Pulmonary artery endothelial cell (primary cell): ENCODE measurements around the gene SNX33. TPM values are rescaled to one million over a fixed set of nuclear protein-coding genes. Genes with fewer than 3 reads are reported as not detected.

Experiments
- DNase-seq: peaks from one replicate; pipeline ENCODE4 v3.0.0-alpha.2; 2011; ENCODE audit warnings: low read depth, low spot score
- total RNA-seq: library from RNA; depleted of rRNA; stranded (reverse); fragments of >200 nt; gene quantifications from 2 replicates; pipeline ENCODE4 v1.2.3, GENCODE V29; 2014

The SNX33 gene
- total RNA-seq, 1 donor from 2014 or later = 7.8 TPM

DNA sequence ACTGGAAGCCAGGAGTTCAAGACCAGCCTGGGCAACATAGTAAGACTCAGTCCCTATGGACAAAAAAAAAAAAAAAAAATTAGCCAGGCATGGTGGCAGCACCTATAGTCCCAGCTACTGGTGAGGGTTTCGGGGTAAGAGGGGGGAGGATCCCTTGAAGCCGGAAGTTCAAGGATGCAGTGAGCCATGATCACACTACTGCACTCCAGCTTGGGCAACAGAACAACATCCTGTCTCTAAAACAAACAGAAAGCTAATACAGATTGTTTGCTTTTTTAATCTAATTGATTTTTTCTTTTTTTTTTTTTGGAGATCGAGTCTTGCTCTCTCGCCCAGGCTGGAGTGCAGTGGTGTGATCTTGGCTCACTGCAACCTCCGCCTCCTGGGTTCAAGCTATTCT lies 6.1 kb upstream of the SNX33 start:
- DNase-seq = no peak

DNA sequence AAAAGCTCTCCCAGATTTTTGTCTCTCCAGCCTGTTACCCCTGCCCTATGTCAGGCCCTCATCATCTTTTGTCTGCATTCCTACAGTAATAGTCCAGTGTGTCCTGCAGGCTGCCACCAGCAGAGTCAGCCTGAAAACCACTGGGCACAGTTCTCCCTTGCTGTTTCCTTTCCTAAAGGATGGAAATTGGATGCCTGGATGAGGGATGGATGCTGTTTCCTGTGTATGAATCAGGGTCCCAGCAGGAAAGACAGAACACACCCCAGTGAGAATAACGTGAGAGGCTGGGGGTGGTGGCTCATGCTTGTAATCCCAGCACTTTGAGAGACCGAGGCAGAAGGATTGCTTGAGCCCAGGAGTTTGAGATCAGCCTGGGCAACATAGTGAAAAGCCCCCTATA lies 3.3 kb upstream of the SNX33 start:
- DNase-seq = no peak

DNA sequence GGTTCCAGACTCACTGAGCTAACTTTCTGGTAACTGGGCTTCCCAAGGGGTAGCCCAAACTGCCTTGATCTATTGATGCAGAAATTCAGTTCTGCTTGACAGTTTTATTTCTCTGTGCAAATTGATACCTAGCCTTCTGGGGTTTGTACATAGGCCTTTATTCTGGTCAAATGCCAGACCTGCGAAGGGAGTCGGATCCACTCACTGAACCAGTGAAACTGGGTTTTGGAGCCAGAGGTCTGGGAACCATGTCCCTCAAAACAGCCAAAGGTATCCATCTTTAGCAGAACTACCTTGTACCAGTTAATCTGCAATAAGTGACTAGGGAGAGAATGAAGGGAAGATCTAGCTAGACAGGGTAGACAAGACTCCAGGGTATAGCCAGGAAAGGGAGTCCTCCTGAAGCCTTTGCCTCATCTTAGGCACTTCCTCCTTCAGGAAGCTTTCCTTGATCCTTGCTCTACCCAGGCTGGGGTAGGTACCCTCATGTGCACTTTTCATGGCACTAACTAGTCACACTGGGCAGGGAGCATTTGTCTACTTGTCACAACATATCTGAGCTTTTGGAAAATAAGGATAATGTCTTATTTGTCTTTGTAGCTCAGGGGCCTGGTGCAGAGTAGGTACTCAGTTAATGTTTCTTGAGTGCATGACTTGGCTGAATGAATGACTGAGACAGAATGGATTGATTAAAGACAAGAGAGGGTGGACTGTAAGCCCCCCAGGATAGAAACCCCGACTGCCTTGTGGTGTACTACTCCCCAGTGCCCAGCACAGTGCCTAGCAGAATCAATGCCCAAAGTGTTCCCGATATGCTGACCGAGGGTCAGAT lies 1.4 kb upstream of the SNX33 start:
- no peak for DNase-seq

DNA sequence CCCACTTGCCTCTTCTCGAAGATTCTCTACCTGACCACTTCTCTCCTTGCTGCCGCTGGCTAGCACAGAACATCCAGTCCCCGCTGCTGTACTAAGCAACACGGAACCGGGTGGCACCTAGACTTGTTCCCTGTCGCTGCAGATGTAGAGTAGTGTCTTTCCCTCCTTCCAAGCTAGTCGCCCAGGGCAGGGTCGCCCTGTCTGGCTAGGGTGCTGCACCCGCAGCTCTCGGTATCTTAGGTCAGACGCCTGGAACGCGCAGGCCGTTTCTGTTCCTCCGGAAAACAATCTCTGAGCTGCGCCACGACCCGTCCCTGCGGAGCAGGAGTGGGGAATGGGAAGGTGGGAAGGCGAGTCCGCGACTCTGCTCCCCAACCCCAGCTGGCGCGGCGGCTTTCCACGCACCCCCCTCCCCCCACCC lies 758 bp upstream of the SNX33 start:
- no peak for DNase-seq

DNA sequence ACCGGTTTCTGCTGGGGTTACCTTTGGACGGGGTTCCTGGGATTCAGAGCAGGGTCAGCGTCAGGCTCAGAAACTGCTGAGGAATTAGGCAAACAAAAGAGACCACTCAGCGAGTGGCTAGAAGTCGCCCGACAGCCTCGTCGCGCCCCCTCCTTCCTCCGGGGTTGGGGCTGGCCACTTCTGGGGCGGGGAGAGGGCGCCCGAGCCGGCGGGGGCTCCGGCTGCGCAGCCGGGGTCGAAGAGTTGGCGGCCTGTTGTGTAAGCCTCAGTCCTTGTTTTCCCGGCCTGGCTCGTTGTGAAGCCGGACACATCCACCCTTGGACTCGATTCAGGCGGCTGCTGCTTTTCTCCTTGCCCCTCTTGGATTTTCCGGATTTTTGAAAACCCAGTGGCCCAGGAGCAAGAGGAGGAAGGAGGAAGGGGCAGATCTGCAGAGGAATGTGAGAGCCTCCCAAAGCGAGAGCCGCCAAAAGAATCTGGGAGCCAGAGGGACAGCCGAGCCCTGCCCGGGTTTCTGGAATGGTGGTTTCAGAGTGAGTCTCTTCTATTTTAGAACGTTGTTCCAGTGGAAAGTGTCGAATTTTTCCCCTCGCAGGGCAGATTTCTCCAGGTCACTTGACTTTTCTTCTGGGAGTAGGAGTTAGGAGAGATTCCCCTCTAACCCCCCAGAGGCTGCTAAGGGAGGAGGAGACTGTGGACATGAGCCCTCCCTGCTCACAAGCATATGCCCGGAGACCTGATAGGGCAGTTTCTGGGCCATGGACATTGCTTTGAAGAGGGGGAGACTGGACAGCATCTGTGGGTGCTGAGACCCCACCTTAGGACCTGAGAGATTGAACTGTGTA lies 666 bp downstream of the SNX33 start:
- DNase-seq = no peak

DNA sequence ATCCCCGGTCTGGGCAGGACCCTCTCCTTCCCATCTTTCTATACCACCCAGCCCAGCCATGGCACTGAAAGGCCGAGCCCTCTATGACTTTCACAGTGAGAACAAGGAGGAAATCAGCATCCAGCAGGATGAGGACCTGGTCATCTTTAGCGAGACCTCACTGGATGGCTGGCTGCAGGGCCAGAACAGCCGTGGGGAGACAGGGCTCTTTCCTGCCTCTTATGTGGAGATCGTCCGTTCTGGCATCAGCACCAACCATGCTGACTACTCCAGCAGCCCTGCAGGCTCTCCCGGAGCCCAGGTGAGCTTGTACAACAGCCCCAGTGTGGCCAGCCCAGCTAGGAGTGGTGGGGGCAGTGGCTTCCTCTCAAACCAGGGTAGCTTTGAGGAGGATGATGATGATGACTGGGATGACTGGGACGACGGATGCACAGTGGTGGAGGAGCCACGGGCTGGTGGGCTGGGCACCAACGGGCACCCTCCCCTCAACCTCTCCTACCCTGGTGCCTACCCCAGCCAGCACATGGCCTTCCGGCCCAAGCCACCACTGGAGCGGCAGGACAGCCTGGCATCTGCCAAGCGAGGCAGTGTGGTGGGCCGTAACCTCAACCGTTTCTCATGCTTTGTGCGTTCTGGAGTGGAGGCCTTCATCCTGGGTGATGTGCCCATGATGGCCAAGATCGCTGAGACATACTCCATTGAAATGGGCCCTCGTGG lies 1.5 kb downstream of the SNX33 start:
- no peak for DNase-seq

DNA sequence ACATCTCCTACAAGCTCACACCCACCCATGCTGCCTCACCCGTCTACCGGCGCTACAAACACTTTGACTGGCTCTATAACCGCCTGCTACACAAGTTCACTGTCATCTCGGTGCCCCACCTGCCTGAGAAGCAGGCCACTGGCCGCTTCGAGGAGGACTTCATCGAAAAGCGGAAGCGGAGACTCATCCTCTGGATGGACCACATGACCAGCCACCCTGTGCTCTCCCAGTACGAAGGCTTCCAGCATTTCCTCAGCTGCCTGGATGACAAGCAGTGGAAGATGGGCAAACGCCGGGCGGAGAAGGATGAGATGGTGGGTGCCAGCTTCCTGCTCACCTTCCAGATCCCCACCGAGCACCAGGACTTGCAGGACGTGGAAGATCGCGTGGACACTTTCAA lies 2.1 kb downstream of the SNX33 start:
- DNase-seq = no peak

DNA sequence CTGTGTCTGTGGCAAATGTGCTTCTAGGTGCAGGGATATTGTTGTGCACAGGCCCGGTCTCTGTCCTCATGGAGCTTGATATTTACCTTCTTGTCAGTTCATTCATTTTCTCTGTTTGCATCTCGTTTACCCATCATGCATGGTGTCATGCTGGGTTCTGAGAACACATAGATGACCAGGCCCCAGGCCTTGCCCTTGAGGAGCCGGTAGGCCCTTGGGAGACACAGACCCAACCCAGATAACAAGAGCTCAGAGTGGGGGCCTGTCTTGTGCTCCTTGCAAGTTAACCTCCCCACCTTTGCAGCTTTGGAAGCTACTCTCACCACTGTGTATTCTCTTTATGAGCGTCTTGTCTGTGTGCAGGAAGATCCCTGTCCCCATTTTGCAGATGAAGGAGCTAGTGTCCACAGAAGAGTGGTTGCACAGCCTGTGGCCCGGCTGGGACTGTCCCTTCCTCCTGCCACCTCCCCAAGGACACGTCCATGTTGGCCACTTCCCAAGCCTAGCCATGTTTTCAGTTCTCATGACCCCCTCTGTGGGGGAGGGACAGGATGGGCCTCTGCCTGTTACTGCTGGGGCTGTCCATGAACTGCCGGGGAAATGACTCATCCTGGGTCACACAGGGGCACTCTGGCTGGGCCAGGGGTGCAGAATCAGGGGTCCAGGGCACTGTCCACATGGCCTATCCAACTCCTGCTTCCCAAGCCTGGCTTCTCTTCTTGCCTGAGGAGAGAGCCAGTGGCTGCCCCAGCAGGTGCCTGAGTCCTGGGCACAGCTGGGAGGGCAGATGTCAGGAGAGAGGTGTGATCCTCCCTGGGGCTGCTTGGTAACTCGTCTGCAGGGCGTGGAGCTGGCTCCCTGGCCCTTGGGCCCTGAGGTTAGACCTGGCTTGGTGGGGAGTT lies 3.4 kb downstream of the SNX33 start:
- DNase-seq = no peak

DNA sequence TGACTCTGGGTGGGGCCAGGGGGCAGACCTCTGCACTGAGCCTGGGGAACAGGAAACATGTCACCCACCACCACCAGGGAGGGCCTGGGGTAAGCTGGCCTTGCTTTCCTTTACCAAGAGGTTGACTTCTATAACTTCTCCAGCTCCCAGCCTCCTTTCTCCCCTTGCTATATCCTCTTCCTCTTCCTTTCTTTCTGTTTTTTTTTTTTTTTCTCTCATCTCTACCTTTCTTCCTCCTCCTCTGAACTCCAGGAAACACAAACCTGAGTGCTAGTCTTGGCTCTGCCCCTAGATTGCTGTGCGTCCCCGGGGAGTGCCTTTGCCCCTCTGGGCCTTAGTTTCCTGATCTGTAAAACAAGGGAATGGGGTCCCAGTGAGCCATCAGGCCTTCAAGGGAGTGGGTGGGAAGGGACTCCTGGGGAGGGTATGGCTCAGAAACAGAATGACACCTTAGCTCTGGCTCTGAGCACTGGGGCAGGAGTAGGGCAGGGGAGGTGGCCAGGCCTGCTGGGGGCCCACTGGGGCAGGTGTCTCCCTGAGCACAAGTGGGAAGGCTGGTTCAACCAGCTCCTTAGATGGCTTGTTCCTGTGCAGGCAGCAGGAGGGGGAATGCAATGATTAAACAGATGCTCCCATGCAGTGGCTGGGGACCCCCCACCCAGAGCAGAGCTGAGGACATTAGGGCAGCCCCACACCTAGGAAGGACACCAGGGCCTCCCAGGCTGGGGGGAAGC lies 4.3 kb downstream of the SNX33 start:
- DNase-seq = no peak

DNA sequence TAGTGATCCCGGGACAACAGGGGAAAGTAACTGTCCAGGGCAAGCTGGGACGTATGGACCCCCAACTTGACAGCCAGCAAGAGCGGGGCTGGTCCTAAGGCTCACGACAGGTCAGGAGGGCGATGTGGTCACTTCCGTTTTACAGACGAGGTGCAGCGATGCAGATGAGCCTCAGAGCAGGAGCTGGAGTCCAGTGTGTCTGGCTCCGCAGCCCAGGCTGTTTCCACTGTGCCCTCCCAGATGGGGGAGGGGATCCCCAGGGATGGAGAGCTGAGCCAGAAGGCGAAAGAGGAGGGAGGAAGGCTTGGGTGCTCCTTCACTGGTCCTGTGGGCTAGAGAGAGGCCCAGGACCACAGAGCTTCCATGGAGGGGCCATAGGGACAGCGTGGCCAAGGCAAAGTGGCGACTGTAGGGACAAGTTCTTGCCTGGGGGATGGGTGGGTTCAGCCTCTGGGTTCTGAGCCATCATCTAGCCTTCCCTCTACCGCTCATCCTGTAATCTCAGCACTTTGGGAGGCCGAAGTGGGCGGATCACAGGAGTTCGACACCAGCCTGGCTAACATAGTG lies 5.7 kb downstream of the SNX33 start:
- no peak for DNase-seq

DNA sequence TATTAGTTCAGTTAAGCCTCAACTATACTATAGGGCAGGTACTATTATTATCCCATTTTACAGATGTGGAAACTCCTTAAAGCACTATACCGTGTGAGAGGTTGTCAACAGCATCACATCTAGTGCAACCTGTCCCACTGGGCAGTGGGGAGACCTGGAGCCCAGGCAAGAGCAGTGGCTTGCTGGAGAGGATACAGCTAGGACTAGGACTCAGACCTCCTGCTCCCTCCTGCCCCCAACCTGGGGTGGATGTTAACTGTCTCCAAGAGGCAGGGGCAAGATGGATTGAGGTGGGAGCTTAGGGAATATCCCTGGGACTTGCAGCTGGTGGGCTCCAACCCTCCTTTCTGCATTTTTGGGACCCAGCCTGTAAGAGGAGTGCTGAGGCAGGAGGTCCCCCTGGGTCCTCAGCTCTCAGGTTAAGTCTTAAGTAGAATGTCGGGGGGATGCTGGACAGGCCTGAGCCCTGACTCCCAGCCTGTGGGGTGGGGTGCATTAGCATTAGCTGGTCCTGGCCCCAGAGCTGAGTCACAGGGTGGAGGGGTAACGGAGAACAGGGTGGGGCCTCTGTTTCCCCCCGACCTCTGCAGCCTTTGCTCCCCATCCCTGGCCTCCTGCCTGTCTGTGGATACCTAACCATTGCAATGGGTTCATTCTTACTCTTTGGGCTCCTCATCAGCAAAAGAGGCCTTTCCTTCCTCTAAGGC lies 6.6 kb downstream of the SNX33 start:
- DNase-seq = no peak

DNA sequence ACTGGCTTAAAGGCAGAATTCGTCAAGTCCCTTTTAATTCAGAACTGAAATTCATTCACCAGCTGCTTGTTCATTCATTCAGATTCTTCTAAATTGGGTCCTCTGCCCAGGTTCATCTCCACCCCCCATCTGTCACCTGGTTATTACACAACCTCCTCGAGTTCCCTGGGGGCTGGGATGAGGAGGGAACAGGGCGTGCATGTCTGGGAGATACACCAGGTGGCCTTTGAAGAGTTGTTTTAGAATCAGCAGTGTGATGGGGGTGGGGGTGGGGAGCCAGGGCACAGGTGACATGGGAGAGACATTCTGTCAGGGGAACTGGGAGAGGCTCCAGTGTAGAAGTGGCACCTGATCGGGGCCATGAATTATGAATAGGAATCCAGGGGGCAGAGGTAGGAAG lies 8.2 kb downstream of the SNX33 start:
- DNase-seq = no peak

DNA sequence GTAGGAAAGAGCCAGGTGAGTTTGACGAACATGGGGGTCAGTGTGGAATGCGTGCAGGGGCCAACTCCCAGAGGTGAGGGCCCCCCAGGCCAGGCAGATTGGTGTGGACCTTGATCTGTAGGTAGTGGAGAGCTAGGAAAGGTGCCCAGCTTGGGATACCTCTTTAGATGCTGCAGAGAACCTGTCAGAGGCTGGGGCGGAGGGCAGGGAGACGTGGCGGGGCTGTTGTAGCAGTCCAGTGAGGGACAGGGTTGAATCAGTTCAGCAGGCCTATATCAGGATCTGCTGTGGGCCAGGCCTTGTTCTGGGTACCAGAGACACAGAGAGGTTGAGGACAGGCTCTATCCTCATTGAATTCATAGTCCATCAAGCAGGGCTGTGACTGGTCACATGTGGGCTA lies 8.6 kb downstream of the SNX33 start:
- DNase-seq = no peak

DNA sequence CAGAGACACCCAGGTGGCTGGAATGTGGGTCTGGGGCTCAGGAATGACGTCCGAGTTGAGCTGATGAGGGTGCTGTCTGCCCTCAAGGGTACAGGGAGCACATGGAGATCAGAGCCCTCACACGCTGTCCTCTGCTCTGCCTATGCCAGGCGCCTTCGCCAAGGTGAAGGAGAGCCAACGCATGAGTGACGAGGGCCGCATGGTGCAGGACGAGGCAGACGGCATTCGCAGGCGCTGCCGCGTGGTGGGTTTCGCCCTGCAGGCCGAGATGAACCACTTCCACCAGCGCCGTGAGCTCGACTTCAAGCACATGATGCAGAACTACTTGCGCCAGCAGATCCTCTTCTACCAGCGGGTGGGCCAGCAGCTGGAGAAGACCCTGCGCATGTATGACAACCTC lies 9.1 kb downstream of the SNX33 start:
- DNase-seq = no peak

DNA sequence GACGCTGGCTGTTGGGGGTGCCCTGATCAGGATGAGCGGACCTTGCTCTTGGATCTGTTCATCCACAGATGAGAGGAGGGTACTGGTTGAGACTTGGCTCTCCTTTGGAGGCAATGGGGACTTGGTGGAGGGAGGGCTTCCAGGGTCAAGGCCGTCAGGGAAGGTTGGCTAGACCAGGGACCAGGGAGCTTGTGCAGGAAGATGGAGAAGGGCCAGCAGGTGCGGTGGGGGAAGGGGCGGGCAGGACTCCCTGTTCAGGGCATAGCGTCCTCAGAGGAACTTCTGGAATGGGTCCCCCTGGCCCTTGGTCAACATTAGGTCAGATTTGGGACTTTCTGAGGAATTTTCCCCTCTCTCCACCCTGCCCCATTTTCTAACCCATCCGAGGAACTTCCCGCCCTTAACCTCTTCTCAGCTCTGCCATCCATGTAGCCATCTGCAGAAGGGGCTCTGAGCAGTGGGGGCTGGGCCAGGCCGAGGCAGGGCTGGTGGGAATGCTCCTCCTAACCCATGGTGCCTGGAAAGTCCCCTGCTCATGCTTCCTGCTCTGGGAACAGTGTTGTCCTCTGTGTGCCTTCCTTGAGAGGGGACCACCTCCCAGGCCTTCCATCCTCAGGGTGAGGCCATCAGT lies 11.5 kb downstream of the SNX33 start:
- DNase-seq = no peak

DNA sequence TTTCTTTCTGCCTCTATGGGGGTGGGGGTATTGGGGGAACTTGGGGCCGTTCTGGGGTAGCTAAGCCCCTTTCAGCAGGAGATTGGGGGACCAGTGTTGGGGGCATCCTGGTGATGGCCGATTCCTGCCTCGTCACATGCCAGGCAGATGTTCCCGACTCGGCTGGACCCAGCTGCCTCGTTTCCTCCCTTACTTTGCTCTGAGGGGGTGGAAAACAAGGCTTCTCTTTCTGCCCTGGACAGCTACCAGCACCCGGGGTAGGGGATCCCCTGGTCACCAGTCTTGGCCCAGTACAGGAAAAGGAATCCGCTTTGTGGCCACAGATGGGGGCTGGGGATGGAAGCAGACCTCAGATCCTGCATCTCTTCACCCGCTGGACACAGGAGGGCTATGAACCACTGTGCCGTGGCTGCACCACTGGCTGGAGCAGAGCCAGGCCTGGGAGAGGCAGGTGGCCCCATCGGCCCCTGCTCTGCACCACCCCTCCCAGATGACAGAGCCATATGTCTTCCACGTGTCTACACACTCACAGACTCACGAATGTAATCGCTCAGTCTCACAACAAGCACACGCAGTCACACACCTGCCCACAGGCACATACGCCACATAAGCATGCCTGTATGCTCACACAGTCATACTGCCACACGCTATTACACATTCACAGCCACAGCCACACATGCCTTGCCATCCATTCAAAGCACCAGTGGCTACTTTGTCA lies 12.4 kb downstream of the SNX33 start:
- no peak for DNase-seq

DNA sequence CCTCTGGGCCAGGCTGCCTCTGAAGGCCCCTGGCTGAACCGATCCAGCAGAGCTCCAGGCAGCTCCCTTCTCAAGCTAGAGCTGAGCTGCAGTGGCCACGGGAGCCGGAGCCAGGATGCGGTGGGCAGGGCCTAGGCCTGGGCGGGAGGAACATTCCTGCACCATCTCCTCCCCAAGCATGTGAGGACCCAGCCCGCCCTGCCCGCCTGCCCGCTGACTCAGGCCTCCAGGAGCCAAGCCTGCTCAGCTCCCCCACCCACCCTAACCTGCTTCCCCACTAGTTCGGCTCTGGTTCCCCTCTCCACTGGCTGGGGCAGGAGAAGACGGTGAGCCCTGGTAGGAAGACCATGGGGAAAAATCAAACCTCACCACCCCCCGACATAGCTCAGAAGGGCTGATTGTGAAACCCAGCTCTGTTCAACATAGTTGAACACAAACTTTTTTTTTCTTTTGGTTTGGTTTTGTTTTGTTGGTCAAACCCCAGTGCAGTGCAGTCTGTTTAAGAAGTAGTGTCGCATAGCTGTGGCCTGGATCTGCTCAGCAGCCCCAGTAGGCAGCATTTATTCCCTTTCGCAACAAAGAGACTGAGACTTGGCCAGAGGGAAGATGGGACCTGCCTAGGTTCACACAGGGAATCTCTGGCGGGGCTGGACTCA lies 13.5 kb downstream of the SNX33 start:
- no peak for DNase-seq

DNA sequence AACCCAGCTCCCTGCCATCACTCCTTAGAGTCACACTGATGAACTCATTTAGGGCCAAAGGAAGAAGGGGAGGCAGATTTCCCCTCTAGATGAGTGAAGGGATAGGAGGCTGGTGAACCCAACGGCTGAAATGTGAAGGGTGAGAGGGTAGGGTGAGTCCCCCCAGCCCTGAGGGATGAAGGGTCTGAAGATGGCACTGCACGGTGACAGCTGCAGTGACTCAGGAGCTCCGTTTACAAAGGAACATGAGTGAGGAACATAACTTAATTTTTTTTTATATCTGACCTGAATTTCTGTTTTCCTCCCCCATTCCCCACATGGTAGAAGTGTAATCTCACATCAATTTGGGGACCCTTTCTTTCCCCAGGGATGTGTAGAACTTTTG lies 14.0 kb downstream of the SNX33 start:
- DNase-seq = no peak
